IMR-90 (cell line): Measurements from ENCODE around the gene TBC1D9B. TPM values are rescaled to one million over a fixed set of nuclear protein-coding genes. Genes with fewer than 3 reads are reported as not detected.

ENCODE experiments used
- ATAC-seq: fragments of 200-7000 bp; cut with Tn5 transposase; 2 replicates; pipeline ENCODE4 v1.9.1; 2020; ENCODE audit warnings: low read depth, mild to moderate bottlenecking, moderate library complexity
- BruUV-seq: library from RNA; stranded (reverse); fragments of 400-500 nt; replicated peaks from 2 replicates; lab custom pipeline; 2021; lab: Mats Ljungman, UMichigan
- CTCF ChIA-PET: fragments of 300-600 bp; formaldehyde crosslinking; extraction: SDS; loops from one replicate; lab custom pipeline; 2021; ENCODE audit warnings: antibody characterized with exemption; lab: Yijun Ruan, JAX
- POLR2A ChIA-PET: fragments of 300-600 bp; sonication (Branson Sonifier 250); formaldehyde crosslinking; loops from one replicate; lab custom pipeline; 2022; ENCODE audit warnings: antibody characterized with exemption; ENCODE audit not compliant: unreplicated experiment; lab: Charles Lee
- DNase-seq: peaks from one replicate; pipeline ENCODE4 v3.0.0; 2013
- H2AFZ ChIP-seq: replicated peaks from 2 replicates; pipeline ENCODE3; 2013; ENCODE audit warnings: low read length, mild to moderate bottlenecking; ENCODE audit not compliant: poor library complexity
- H2AK5ac ChIP-seq: 2 replicates; pipeline ENCODE4 v1.6.1; 2013; ENCODE audit warnings: low read depth, low read length, inconsistent platforms
- H2AK9ac ChIP-seq: replicated peaks from 2 replicates; pipeline ENCODE3; 2013; ENCODE audit warnings: mild to moderate bottlenecking, low read depth, low read length, moderate library complexity; ENCODE audit not compliant: poor library complexity
- H2BK120ac ChIP-seq: 2 replicates; pipeline ENCODE4 v1.6.1; 2013; ENCODE audit warnings: low read depth, low read length, inconsistent platforms
- H2BK15ac ChIP-seq: 3 replicates; pipeline ENCODE4 v1.6.1; 2013; ENCODE audit warnings: low read depth, low read length, inconsistent platforms
- H2BK20ac ChIP-seq: 2 replicates; pipeline ENCODE4 v1.6.1; 2013; ENCODE audit warnings: low read depth, mild to moderate bottlenecking, inconsistent platforms, low read length, moderate library complexity
- H2BK5ac ChIP-seq: 2 replicates; pipeline ENCODE4 v1.6.1; 2013; ENCODE audit warnings: mild to moderate bottlenecking, low read depth, low read length, inconsistent platforms; ENCODE audit not compliant: poor library complexity, severe bottlenecking
- H3K14ac ChIP-seq: replicated peaks from 2 replicates; pipeline ENCODE4 v1.6.1; 2013; ENCODE audit warnings: low read depth, low read length, inconsistent platforms
- H3K18ac ChIP-seq: 2 replicates; pipeline ENCODE4 v1.6.1; 2013; ENCODE audit warnings: low read depth, low read length, control low read depth
- H3K23ac ChIP-seq: 2 replicates; pipeline ENCODE4 v1.6.1; 2013; ENCODE audit warnings: low read depth, low read length, inconsistent platforms
- H3K27ac ChIP-seq: 2 replicates; pipeline ENCODE4 v1.5.1; 2013; ENCODE audit warnings: mild to moderate bottlenecking, control low read depth, low read length; ENCODE audit not compliant: insufficient read depth
- H3K27me3 ChIP-seq: 2 replicates; pipeline ENCODE4 v1.6.1; 2013; ENCODE audit warnings: low read length; ENCODE audit not compliant: control insufficient read depth, insufficient read depth
- H3K36me3 ChIP-seq: 2 replicates; pipeline ENCODE4 v1.6.1; 2013; ENCODE audit warnings: low read length, mixed read lengths; ENCODE audit not compliant: control insufficient read depth, insufficient read depth
- H3K4ac ChIP-seq: 2 replicates; pipeline ENCODE4 v1.6.1; 2013; ENCODE audit warnings: low read depth, low read length, inconsistent platforms
- H3K4me1 ChIP-seq: 2 replicates; pipeline ENCODE4 v1.6.1; 2013; ENCODE audit warnings: low read length, mixed read lengths; ENCODE audit not compliant: control insufficient read depth, insufficient read depth
- H3K4me2 ChIP-seq: 2 replicates; pipeline ENCODE4 v1.6.1; 2013; ENCODE audit warnings: low read depth, mild to moderate bottlenecking, control low read depth, low read length, moderate library complexity
- H3K4me3 ChIP-seq: 2 replicates; pipeline ENCODE4 v1.5.1; 2013; ENCODE audit warnings: low read depth, mild to moderate bottlenecking, control low read depth, low read length, moderate library complexity; ENCODE audit not compliant: insufficient read depth
- H3K56ac ChIP-seq: 2 replicates; pipeline ENCODE4 v1.6.1; 2013; ENCODE audit warnings: low read length, inconsistent platforms; ENCODE audit not compliant: insufficient read depth; ENCODE audit errors: extremely low read depth
- H3K79me1 ChIP-seq, 2 experiments: 2 replicates each; pipeline ENCODE4 v1.6.1; 2013; ENCODE audit warnings: low read length in 2 of 2, inconsistent platforms in 1 of 2, low read depth in 1 of 2
- H3K9ac ChIP-seq: 2 replicates; pipeline ENCODE4 v1.6.1; 2013; ENCODE audit warnings: low read depth, low read length, control low read depth
- H3K9me1 ChIP-seq: 2 replicates; pipeline ENCODE4 v1.6.1; 2013; ENCODE audit warnings: low read length, inconsistent platforms; ENCODE audit not compliant: insufficient read depth
- H3K9me3 ChIP-seq: 2 replicates; pipeline ENCODE4 v1.6.1; 2013; ENCODE audit warnings: low read length; ENCODE audit not compliant: control insufficient read depth, insufficient read depth
- H4K20me1 ChIP-seq: 2 replicates; pipeline ENCODE4 v1.6.1; 2013; ENCODE audit warnings: low read length, inconsistent platforms; ENCODE audit not compliant: insufficient read depth
- H4K5ac ChIP-seq: 2 replicates; pipeline ENCODE4 v1.6.1; 2013; ENCODE audit warnings: mild to moderate bottlenecking, low read depth, low read length, control low read depth
- H4K8ac ChIP-seq, 2 experiments: 2 replicates each; pipeline ENCODE4 v1.6.1; 2013; ENCODE audit warnings: low read depth in 2 of 2, low read length in 2 of 2, control low read depth in 1 of 2, inconsistent platforms in 1 of 2
- H4K91ac ChIP-seq: 2 replicates; pipeline ENCODE4 v1.6.1; 2013; ENCODE audit warnings: low read depth, low read length, inconsistent platforms; ENCODE audit not compliant: insufficient read depth
- BHLHE40 ChIP-seq: fragments of 150-350 bp; IDR thresholded peaks from 2 replicates; pipeline ENCODE4 v1.6.1; 2016; ENCODE audit warnings: mild to moderate bottlenecking, low read depth, low read length
- CEBPB ChIP-seq: IDR thresholded peaks from 2 replicates; pipeline ENCODE4 v1.6.1; 2012; ENCODE audit warnings: low read depth, low read length, improper control_type of control experiment
- CHD1 ChIP-seq: IDR thresholded peaks from 2 replicates; pipeline ENCODE4 v1.6.1; 2012; ENCODE audit warnings: low read depth, low read length, improper control_type of control experiment
- CTCF ChIP-seq: conservative IDR thresholded peaks from 2 replicates; pipeline ENCODE4 v1.5.1; 2012; ENCODE audit warnings: mild to moderate bottlenecking, low read depth, low read length, improper control_type of control experiment
- ELK1 ChIP-seq: fragments of 150-350 bp; IDR thresholded peaks from 2 replicates; pipeline ENCODE4 v1.6.1; 2016; ENCODE audit warnings: low read depth, mild to moderate bottlenecking, low read length, moderate library complexity, borderline replicate concordance
- FOS ChIP-seq: fragments of 150-350 bp; IDR thresholded peaks from 2 replicates; pipeline ENCODE4 v1.6.1; 2016; ENCODE audit warnings: low read depth, low read length
- MAFK ChIP-seq: IDR thresholded peaks from 2 replicates; pipeline ENCODE4 v1.6.1; 2012; ENCODE audit warnings: low read depth, low read length, improper control_type of control experiment
- MAZ ChIP-seq: IDR thresholded peaks from 2 replicates; pipeline ENCODE4 v1.6.1; 2012; ENCODE audit warnings: low read depth, mild to moderate bottlenecking, low read length, improper control_type of control experiment, moderate library complexity, borderline replicate concordance
- MXI1 ChIP-seq: IDR thresholded peaks from 2 replicates; pipeline ENCODE4 v1.6.1; 2012; ENCODE audit warnings: low read depth, mild to moderate bottlenecking, low read length, moderate library complexity, borderline replicate concordance
- NFE2L2 ChIP-seq: fragments of 150-350 bp; IDR thresholded peaks from 2 replicates; pipeline ENCODE4 v1.6.1; 2016; ENCODE audit warnings: low read depth, mild to moderate bottlenecking, low read length
- POLR2A ChIP-seq: IDR thresholded peaks from 2 replicates; pipeline ENCODE4 v1.6.1; 2012; ENCODE audit warnings: mild to moderate bottlenecking, low read depth, low read length
- RAD21 ChIP-seq: IDR thresholded peaks from 2 replicates; pipeline ENCODE4 v1.6.1; 2012; ENCODE audit warnings: low read length, improper control_type of control experiment
- RCOR1 ChIP-seq: IDR thresholded peaks from 2 replicates; pipeline ENCODE4 v1.6.1; 2012; ENCODE audit warnings: mild to moderate bottlenecking, low read length, improper control_type of control experiment; ENCODE audit not compliant: insufficient replicate concordance
- RFX5 ChIP-seq: IDR thresholded peaks from 2 replicates; pipeline ENCODE4 v1.8.0; 2012; ENCODE audit warnings: low read depth, mild to moderate bottlenecking, low read length, moderate library complexity
- SMC3 ChIP-seq: fragments of 150-350 bp; IDR thresholded peaks from 2 replicates; pipeline ENCODE4 v1.6.1; 2016; ENCODE audit warnings: low read depth, mild to moderate bottlenecking, antibody characterized with exemption, low read length, moderate library complexity
- WGBS, 2 experiments: methylation state at CpG; one replicate each; pipeline versions ENCODE4 v1.1.5 to v1.1.7; 2013; ENCODE audit warnings: missing lambda C conversion rate in 2 of 2; ENCODE audit not compliant: insufficient read length in 1 of 2; ENCODE audit errors: extremely low coverage in 2 of 2; 5-methylcytosine and 5-hydroxymethylcytosine counted together
- dilution Hi-C: fragments of 300-500 bp; cut with HindIII; formaldehyde crosslinking; loops from one replicate; pipeline ENCODE4 v1.14.3; 2018; ENCODE audit warnings: low sequenced_read_pairs; ENCODE audit not compliant: unreplicated experiment
- in situ Hi-C: fragments of 300-500 bp; cut with MboI; formaldehyde crosslinking; loops from 3 replicates; pipeline ENCODE4 v1.14.3; 2019; ENCODE audit warnings: low sequenced_read_pairs, inconsistent platforms, mixed read lengths
- intact Hi-C: fragments of 100-400 bp; cut with micrococcal nuclease; formaldehyde crosslinking; loops from 2 replicates; pipeline ENCODE4 v1.10.0; 2022
- polyA plus RNA-seq, 3 experiments: library from polyadenylated mRNA; depleted of rRNA; stranded (reverse); fragments of >200 nt; gene quantifications; 2 replicates each; pipeline ENCODE4 v1.2.3, GENCODE V29; 2012; ENCODE audit warnings: low replicate concordance in 1 of 3
- total RNA-seq: library from RNA; depleted of rRNA; stranded (reverse); fragments of >200 nt; gene quantifications from 2 replicates; pipeline ENCODE4 v1.2.3, GENCODE V29; 2012

The TBC1D9B gene
- total and polyA plus RNA-seq, 2 of the 4 experiments (the other 2 are of a cell fraction), result 58.6 to 78.1 TPM

DNA sequence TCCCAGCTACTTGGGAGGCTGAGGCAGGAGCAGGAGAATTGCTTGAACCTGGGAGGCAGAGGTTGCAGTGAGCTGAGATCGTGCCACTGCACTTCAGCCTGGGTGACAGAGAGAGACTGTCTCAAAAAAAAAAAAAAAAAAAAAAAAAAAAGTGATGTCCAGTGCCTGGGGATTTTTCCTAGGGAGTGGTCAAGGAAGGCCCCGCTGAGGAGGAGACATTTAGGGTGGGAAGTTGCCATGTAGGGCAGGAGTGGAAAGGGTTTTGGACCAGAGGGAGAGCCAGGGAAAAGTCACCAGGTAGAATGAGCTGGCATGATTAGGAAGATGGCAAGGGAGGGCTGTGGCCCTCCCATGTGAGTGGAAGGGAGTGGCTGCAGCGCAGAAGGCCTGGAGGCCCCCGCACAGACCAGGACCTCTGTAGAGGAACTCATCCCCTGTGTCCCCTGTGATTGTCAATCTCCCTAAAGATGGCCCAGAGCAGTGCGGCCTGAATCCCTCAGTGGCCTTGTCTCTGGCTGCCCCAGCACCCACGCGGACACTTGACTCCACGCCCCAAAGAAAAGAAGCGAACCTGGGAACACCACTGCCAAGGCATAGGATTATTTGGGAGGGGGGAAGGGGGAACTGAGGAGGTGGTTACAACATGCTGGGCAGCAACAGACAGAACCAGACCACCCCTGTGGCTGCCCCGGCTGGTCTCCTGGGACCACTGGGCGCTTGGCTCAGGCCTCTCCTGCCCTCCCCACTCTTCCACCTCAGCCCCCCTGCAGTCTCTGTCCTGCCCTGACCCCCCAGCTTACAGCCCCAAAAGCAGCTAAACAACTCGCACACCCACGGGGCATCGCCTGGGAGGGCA is 89.6 kb downstream of the TBC1D9B start:
- Histone ChIP-seq H4K91ac (peak overlapping the region; percentile 95), H3K79me1 (peaks cover 4 to 34% of the 10 kb centered on the region in 2 experiments), H2BK5ac (peak overlapping the region; percentile 75), H3K27me3 (no peaks in the 10 kb centered on the region), H2AK5ac (peak overlapping the region; percentile 96), H2BK120ac (peak overlapping the region; percentile 96), H3K4ac (peak overlapping the region; percentile 97), H3K14ac (peak overlapping the region; percentile 93), H3K4me1 (peaks cover 29% of the 10 kb centered on the region), H3K9me1 (peaks cover 29% of the 10 kb centered on the region), H3K36me3 (peaks cover 17% of the 10 kb centered on the region), H2AK9ac (peak overlapping the region; percentile 96), H3K18ac (peak overlapping the region; percentile 84), H3K9ac (peak overlapping the region; percentile 22; the same call in 1 of the 2 replicates), H2BK20ac (peak overlapping the region; percentile 89), H4K5ac (peak overlapping the region; percentile 81), H3K4me3 (no peak overlapping the region), H2AFZ (peak overlapping the region; percentile 89), H3K9me3 (no peaks in the 10 kb centered on the region), H3K4me2 (peak overlapping the region; percentile 60; the same call in 1 of the 2 replicates), H3K56ac (no peak overlapping the region), H3K23ac (peak overlapping the region; percentile 91), H4K8ac (peak overlapping the region; percentile 89 to 93), H2BK15ac (peak overlapping the region; percentile 87; the same call in 2 of the 3 replicates), H3K27ac (peak overlapping the region; percentile 99), H4K20me1 (peaks cover 25% of the 10 kb centered on the region)
- in situ Hi-C loops, result no loop called here
- ATAC-seq, result no peak
- no peak for DNase-seq
- dilution Hi-C loops, result no loop called here
- ChIA-PET CTCF (no interaction called here), POLR2A (interaction anchor here (0.7 kb wide), 1 partner anchor 10 kb away, joined by 4 read pairs; no protein-coding TSS in a partner anchor)
- intact Hi-C loops, result no loop called here
- no TSS peak for BruUV-seq
- WGBS, 2 experiments, result 87% methylated on average over 5 of the region's 14 CpGs; no CpG with 5 or more reads in 1 of the 2 experiments
- no peak for TF ChIP-seq MAFK
- TF ChIP-seq POLR2A, result no peak
- TF ChIP-seq CEBPB, result no peak
- TF ChIP-seq RFX5, result no peak
- no peak for TF ChIP-seq SMC3
- no peak for TF ChIP-seq FOS
- TF ChIP-seq CTCF, result no peak
- no peak for TF ChIP-seq ELK1
- TF ChIP-seq NFE2L2, result no peak
- no peak for TF ChIP-seq BHLHE40
- no peak for TF ChIP-seq CHD1
- no peak for TF ChIP-seq RCOR1
- no peak for TF ChIP-seq MXI1
- TF ChIP-seq MAZ, result no peak
- no peak for TF ChIP-seq RAD21
